ENCODE measurements around the gene PTPRO. TPM values are rescaled to one million over a fixed set of nuclear protein-coding genes. Genes with fewer than 3 reads are reported as not detected.

The PTPRO gene
- total RNA-seq, 2 experiments from 2014 or later: 2.3 to 3.7 TPM

GRCh38 chr12:15527201-15528080, 205.1 kb downstream of the PTPRO start:
- H3K36me3 Mint-ChIP-seq: no peaks in the 10 kb centered on the region
- POLR2A ChIA-PET: no interaction called here
- peaks cover 10% of the 10 kb centered on the region for H3K27me3 Mint-ChIP-seq
- ATAC-seq (ENCODE audit: low read depth): no peak
- DNase-seq: no peak
- no peak overlapping the region for H3K27ac Mint-ChIP-seq
- no peaks in the 10 kb centered on the region for H3K9me3 Mint-ChIP-seq
- H3K4me3 Mint-ChIP-seq: no peak overlapping the region
- peaks cover 9% of the 10 kb centered on the region for H3K4me1 Mint-ChIP-seq

GRCh38 chr12:15528666-15529065, 206.4 kb downstream of the PTPRO start:
- DNase-seq (no peak), ATAC-seq (ENCODE audit: low read depth) (no peak)
- Mint-ChIP-seq H3K27me3 (peaks cover 10% of the 10 kb centered on the region), H3K9me3 (no peaks in the 10 kb centered on the region), H3K4me3 (no peak overlapping the region), H3K36me3 (no peaks in the 10 kb centered on the region), H3K27ac (no peak overlapping the region), H3K4me1 (peaks cover 17% of the 10 kb centered on the region)
- POLR2A ChIA-PET: no interaction called here

GRCh38 chr12:15530361-15530760, 208.1 kb downstream of the PTPRO start:
- DNase-seq: no peak
- POLR2A ChIA-PET: no interaction called here
- Mint-ChIP-seq H3K27ac (no peak overlapping the region), H3K36me3 (peaks cover 4% of the 10 kb centered on the region), H3K4me1 (peaks cover 17% of the 10 kb centered on the region), H3K9me3 (no peaks in the 10 kb centered on the region), H3K27me3 (peaks cover 4% of the 10 kb centered on the region), H3K4me3 (no peak overlapping the region)
- no peak for ATAC-seq (ENCODE audit: low read depth)

GRCh38 chr12:15532364-15532977, 210.2 kb downstream of the PTPRO start:
- peaks cover 12% of the 10 kb centered on the region for H3K4me1 Mint-ChIP-seq
- DNase-seq (no peak), ATAC-seq (ENCODE audit: low read depth) (peak; percentile 50)
- H3K9me3 Mint-ChIP-seq: no peaks in the 10 kb centered on the region
- H3K36me3 Mint-ChIP-seq: peaks cover 4% of the 10 kb centered on the region
- POLR2A ChIA-PET: interaction anchor here (0.7 to 2.3 kb wide), 6 partner anchors 14 to 52 kb away, joined by 3 to 11 read pairs (median 4); no protein-coding TSS in a partner anchor
- H3K4me3 Mint-ChIP-seq: peak overlapping the region; percentile 37
- H3K27ac Mint-ChIP-seq: no peak overlapping the region
- H3K27me3 Mint-ChIP-seq: peaks cover 4% of the 10 kb centered on the region

GRCh38 chr12:15534322-15534721, 212.0 kb downstream of the PTPRO start:
- peaks cover 11% of the 10 kb centered on the region for H3K4me1 Mint-ChIP-seq
- H3K27me3 Mint-ChIP-seq: peaks cover 2% of the 10 kb centered on the region
- H3K27ac Mint-ChIP-seq: no peak overlapping the region
- peaks cover 4% of the 10 kb centered on the region for H3K36me3 Mint-ChIP-seq
- peak overlapping the region; percentile 81 for H3K4me3 Mint-ChIP-seq
- DNase-seq (no peak), ATAC-seq (ENCODE audit: low read depth) (peak; percentile 96)
- H3K9me3 Mint-ChIP-seq: no peaks in the 10 kb centered on the region
- POLR2A ChIA-PET: interaction anchor here (0.9 to 2.5 kb wide), 8 partner anchors 12 to 55 kb away, joined by 3 to 20 read pairs (median 8); no protein-coding TSS in a partner anchor

- Mint-ChIP-seq H3K27me3 (peaks cover 2% of the 10 kb centered on the region), H3K4me3 (no peak overlapping the region), H3K36me3 (peaks cover 4% of the 10 kb centered on the region), H3K27ac (no peak overlapping the region), H3K4me1 (peaks cover 11% of the 10 kb centered on the region), H3K9me3 (no peaks in the 10 kb centered on the region)
- no peak for ATAC-seq (ENCODE audit: low read depth)
- no peak for DNase-seq
- POLR2A ChIA-PET: interaction anchor here (0.9 to 2.5 kb wide), 7 partner anchors 12 to 55 kb away, joined by 3 to 20 read pairs (median 8); no protein-coding TSS in a partner anchor
Observed at GRCh38 chr12:15534874-15535273, 212.6 kb downstream of the PTPRO start.

GRCh38 chr12:15535352-15535781, 213.1 kb downstream of the PTPRO start:
- DNase-seq (no peak), ATAC-seq (ENCODE audit: low read depth) (no peak)
- POLR2A ChIA-PET: interaction anchor here (1.5 to 2.5 kb wide), 5 partner anchors 25 to 54 kb away, joined by 3 to 20 read pairs (median 8); no protein-coding TSS in a partner anchor
- Mint-ChIP-seq H3K9me3 (no peaks in the 10 kb centered on the region), H3K4me1 (peaks cover 11% of the 10 kb centered on the region), H3K4me3 (no peak overlapping the region), H3K36me3 (peaks cover 4% of the 10 kb centered on the region), H3K27ac (no peak overlapping the region), H3K27me3 (peaks cover 2% of the 10 kb centered on the region)

GRCh38 chr12:15536446-15536845, 214.1 kb downstream of the PTPRO start:
- peaks cover 4% of the 10 kb centered on the region for H3K36me3 Mint-ChIP-seq
- H3K27ac Mint-ChIP-seq: no peak overlapping the region
- DNase-seq (no peak), ATAC-seq (ENCODE audit: low read depth) (no peak)
- POLR2A ChIA-PET: no interaction called here
- peaks cover 11% of the 10 kb centered on the region for H3K4me1 Mint-ChIP-seq
- no peak overlapping the region for H3K4me3 Mint-ChIP-seq
- no peaks in the 10 kb centered on the region for H3K9me3 Mint-ChIP-seq
- H3K27me3 Mint-ChIP-seq: no peaks in the 10 kb centered on the region

GRCh38 chr12:15538881-15539280, 216.6 kb downstream of the PTPRO start:
- DNase-seq (no peak), ATAC-seq (ENCODE audit: low read depth) (no peak)
- H3K27me3 Mint-ChIP-seq: no peaks in the 10 kb centered on the region
- H3K4me3 Mint-ChIP-seq: no peak overlapping the region
- H3K9me3 Mint-ChIP-seq: peaks cover 1% of the 10 kb centered on the region
- POLR2A ChIA-PET: no interaction called here
- no peaks in the 10 kb centered on the region for H3K4me1 Mint-ChIP-seq
- H3K27ac Mint-ChIP-seq: no peak overlapping the region
- H3K36me3 Mint-ChIP-seq: peaks cover 4% of the 10 kb centered on the region

- Mint-ChIP-seq H3K9me3 (peaks cover 2% of the 10 kb centered on the region), H3K27me3 (no peaks in the 10 kb centered on the region), H3K4me1 (peaks cover 6% of the 10 kb centered on the region), H3K4me3 (no peak overlapping the region), H3K27ac (no peak overlapping the region), H3K36me3 (peaks cover 4% of the 10 kb centered on the region)
- ATAC-seq (ENCODE audit: low read depth) (no peak), DNase-seq (no peak)
- POLR2A ChIA-PET: no interaction called here
Observed at GRCh38 chr12:15540005-15540404, 217.7 kb downstream of the PTPRO start.

- Mint-ChIP-seq H3K36me3 (peaks cover 6% of the 10 kb centered on the region), H3K27ac (no peak overlapping the region), H3K9me3 (peaks cover 2% of the 10 kb centered on the region), H3K4me1 (peaks cover 10% of the 10 kb centered on the region), H3K27me3 (no peaks in the 10 kb centered on the region), H3K4me3 (no peak overlapping the region)
- POLR2A ChIA-PET: no interaction called here
- no peak for ATAC-seq (ENCODE audit: low read depth)
- DNase-seq: no peak
Observed at GRCh38 chr12:15540469-15540872, 218.2 kb downstream of the PTPRO start.

GRCh38 chr12:15541996-15542631, 219.8 kb downstream of the PTPRO start:
- H3K27me3 Mint-ChIP-seq: no peaks in the 10 kb centered on the region
- POLR2A ChIA-PET: no interaction called here
- peaks cover 6% of the 10 kb centered on the region for H3K36me3 Mint-ChIP-seq
- H3K4me3 Mint-ChIP-seq: no peak overlapping the region
- peaks cover 23% of the 10 kb centered on the region for H3K4me1 Mint-ChIP-seq
- H3K27ac Mint-ChIP-seq: no peak overlapping the region
- peaks cover 2% of the 10 kb centered on the region for H3K9me3 Mint-ChIP-seq
- ATAC-seq (ENCODE audit: low read depth): no peak
- DNase-seq: no peak

GRCh38 chr12:15543347-15543746, 221.0 kb downstream of the PTPRO start:
- H3K9me3 Mint-ChIP-seq: peaks cover 2% of the 10 kb centered on the region
- DNase-seq: no peak
- peaks cover 29% of the 10 kb centered on the region for H3K4me1 Mint-ChIP-seq
- no peaks in the 10 kb centered on the region for H3K27me3 Mint-ChIP-seq
- no peak overlapping the region for H3K4me3 Mint-ChIP-seq
- H3K36me3 Mint-ChIP-seq: peaks cover 10% of the 10 kb centered on the region
- no peak for ATAC-seq (ENCODE audit: low read depth)
- POLR2A ChIA-PET: no interaction called here
- no peak overlapping the region for H3K27ac Mint-ChIP-seq
